ENCODE data around the gene SMKR1.

Gene SMKR1

DNA sequence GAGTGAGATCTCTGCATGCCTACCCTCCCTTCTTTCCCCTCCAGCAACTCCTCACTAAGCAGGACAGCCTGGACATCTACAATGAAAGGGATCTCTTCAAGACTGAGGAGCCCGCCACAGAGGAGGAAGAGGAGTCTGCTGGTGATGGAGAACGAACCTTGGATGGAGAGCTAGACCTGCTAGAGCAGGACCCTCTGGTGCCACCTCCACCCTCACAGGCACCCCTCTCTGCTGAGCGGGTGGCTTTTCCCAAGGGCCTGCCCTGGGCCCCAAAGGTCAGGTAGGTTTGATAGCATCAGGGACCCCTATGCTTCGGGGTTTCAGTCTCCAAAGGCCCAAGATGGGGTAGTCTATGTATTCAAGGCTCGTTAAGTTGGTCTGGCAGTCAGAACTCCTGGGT is 44.2 kb upstream of the SMKR1 start:
- no peak overlapping the region for H2AFZ ChIP-seq (ENCODE audit: low read length)
- no peak overlapping the region for H3K4me2 ChIP-seq (ENCODE audit: low read depth, low read length, poor library complexity, severe bottlenecking)
- no peaks in the 10 kb centered on the region for H3K4me1 ChIP-seq (ENCODE audit: insufficient read depth, low read length, poor library complexity, severe bottlenecking)
- H3K9me3 ChIP-seq (ENCODE audit: insufficient read depth, low read depth, low read length) = no peaks in the 10 kb centered on the region
- H3F3A ChIP-seq (ENCODE audit: low read depth) = no peaks in the 10 kb centered on the region
- H3K27me3 ChIP-seq (ENCODE audit: insufficient read depth, low read length, poor library complexity, severe bottlenecking) = no peaks in the 10 kb centered on the region
- peaks cover 4% of the 10 kb centered on the region; the same call in 1 of the 2 replicates for H3K36me3 ChIP-seq (ENCODE audit: insufficient read depth, low read length)
- H3K4me3 ChIP-seq (ENCODE audit: low read length, poor library complexity, severe bottlenecking) = no peak overlapping the region
- no peak overlapping the region for H3K9ac ChIP-seq (ENCODE audit: low read depth, low read length, poor library complexity, severe bottlenecking)
- no peak for TF ChIP-seq EZH2phosphoT487 (IDR thresholded peaks at IDR 0.05; ENCODE audit: borderline replicate concordance)
- no peak for TF ChIP-seq CTCF (conservative IDR thresholded peaks at IDR 0.05; ENCODE audit: low read length)
- no peaks in the 10 kb centered on the region for H3K79me2 ChIP-seq (ENCODE audit: insufficient read depth, low read length)
- no peaks in the 10 kb centered on the region for H3K9me2 ChIP-seq (replicated peaks; ENCODE audit: low read depth, low read length)
- no peaks in the 10 kb centered on the region for H4K20me1 ChIP-seq (ENCODE audit: insufficient read depth, low read length, poor library complexity, severe bottlenecking)

- H3K9ac ChIP-seq (ENCODE audit: low read depth, low read length, poor library complexity, severe bottlenecking) = no peak overlapping the region
- no peaks in the 10 kb centered on the region for H4K20me1 ChIP-seq (ENCODE audit: insufficient read depth, low read length, poor library complexity, severe bottlenecking)
- no peaks in the 10 kb centered on the region for H3K9me2 ChIP-seq (replicated peaks; ENCODE audit: low read depth, low read length)
- H3F3A ChIP-seq (ENCODE audit: low read depth) = no peaks in the 10 kb centered on the region
- H3K9me3 ChIP-seq (ENCODE audit: insufficient read depth, low read depth, low read length) = no peaks in the 10 kb centered on the region
- no peaks in the 10 kb centered on the region for H3K79me2 ChIP-seq (ENCODE audit: insufficient read depth, low read length)
- H3K4me2 ChIP-seq (ENCODE audit: low read depth, low read length, poor library complexity, severe bottlenecking) = no peak overlapping the region
- no peak overlapping the region for H2AFZ ChIP-seq (ENCODE audit: low read length)
- H3K27me3 ChIP-seq (ENCODE audit: insufficient read depth, low read length, poor library complexity, severe bottlenecking) = no peaks in the 10 kb centered on the region
- H3K4me1 ChIP-seq (ENCODE audit: insufficient read depth, low read length, poor library complexity, severe bottlenecking) = no peaks in the 10 kb centered on the region
- H3K4me3 ChIP-seq (ENCODE audit: low read length, poor library complexity, severe bottlenecking) = no peak overlapping the region
- TF ChIP-seq EZH2phosphoT487 (IDR thresholded peaks at IDR 0.05; ENCODE audit: borderline replicate concordance) = no peak
- TF ChIP-seq CTCF (conservative IDR thresholded peaks at IDR 0.05; ENCODE audit: low read length) = no peak
- H3K36me3 ChIP-seq (ENCODE audit: insufficient read depth, low read length) = peaks cover 4% of the 10 kb centered on the region; the same call in 1 of the 2 replicates
Observed at GRCh38 chr7:129461809-129462208, 40.5 kb upstream of the SMKR1 start.

GRCh38 chr7:129462420-129462819 is 39.9 kb upstream of the SMKR1 start:
- Histone ChIP-seq H3K4me3 (ENCODE audit: low read length, poor library complexity, severe bottlenecking) (no peak overlapping the region), H3K9me3 (ENCODE audit: insufficient read depth, low read depth, low read length) (no peaks in the 10 kb centered on the region), H3K4me1 (ENCODE audit: insufficient read depth, low read length, poor library complexity, severe bottlenecking) (no peaks in the 10 kb centered on the region), H3K27me3 (ENCODE audit: insufficient read depth, low read length, poor library complexity, severe bottlenecking) (no peaks in the 10 kb centered on the region), H2AFZ (ENCODE audit: low read length) (no peak overlapping the region), H3K9me2 (replicated peaks; ENCODE audit: low read depth, low read length) (no peaks in the 10 kb centered on the region), H3F3A (ENCODE audit: low read depth) (no peaks in the 10 kb centered on the region), H3K79me2 (ENCODE audit: insufficient read depth, low read length) (no peaks in the 10 kb centered on the region), H3K36me3 (ENCODE audit: insufficient read depth, low read length) (peaks cover 4% of the 10 kb centered on the region; the same call in 1 of the 2 replicates), H3K4me2 (ENCODE audit: low read depth, low read length, poor library complexity, severe bottlenecking) (no peak overlapping the region), H3K9ac (ENCODE audit: low read depth, low read length, poor library complexity, severe bottlenecking) (no peak overlapping the region), H4K20me1 (ENCODE audit: insufficient read depth, low read length, poor library complexity, severe bottlenecking) (no peaks in the 10 kb centered on the region)
- no peak for TF ChIP-seq EZH2phosphoT487 (IDR thresholded peaks at IDR 0.05; ENCODE audit: borderline replicate concordance)
- no peak for TF ChIP-seq CTCF (conservative IDR thresholded peaks at IDR 0.05; ENCODE audit: low read length)

Data from Loucy (cell line).